Measurements from ENCODE around the gene ZNF14. TPM values are rescaled to one million over a fixed set of nuclear protein-coding genes. Genes with fewer than 3 reads are reported as not detected.

ZNF14 gene
- total and polyA plus RNA-seq, 2 donors (not counting 3 experiments of a cell fraction or from before 2014, with no cell fraction given): 0.65 to 2.6 TPM

- H3K27me3 ChIP-seq (ENCODE audit: control insufficient read depth in 2 of 2, insufficient read depth in 2 of 2, low read length in 2 of 2): no peaks in the 10 kb centered on the region
- TF ChIP-seq JUN (IDR thresholded peaks at IDR 0.05; ENCODE audit: borderline replicate concordance, insufficient read depth, insufficient read length, low read depth): no peak
- TF ChIP-seq POLR2A (IDR thresholded peaks at IDR 0.05; ENCODE audit: low read depth, low read length): no peak
- no peak for TF ChIP-seq POLR2AphosphoS5 (IDR thresholded peaks at IDR 0.05; ENCODE audit: insufficient read depth, low read depth, low read length)
- no peak for TF ChIP-seq GATA2 (IDR thresholded peaks at IDR 0.05; ENCODE audit: insufficient read depth, insufficient read length, low read depth, low read length)
- no peak for TF ChIP-seq MYC (IDR thresholded peaks at IDR 0.05; ENCODE audit: low read depth, low read length)
- no peak for TF ChIP-seq EZH2 (IDR thresholded peaks at IDR 0.05; ENCODE audit: borderline replicate concordance, low read depth, low read length, severe bottlenecking)
- TF ChIP-seq CTCF (IDR thresholded peaks at IDR 0.05; ENCODE audit: extremely low read depth in 1 of 2, insufficient read depth in 1 of 2, low read depth in 1 of 2, low read length in 2 of 2): no peak
- TF ChIP-seq FOS (IDR thresholded peaks at IDR 0.05; ENCODE audit: borderline replicate concordance, insufficient read depth, low read length): no peak
- TF ChIP-seq MAX (IDR thresholded peaks at IDR 0.05; ENCODE audit: insufficient read depth, insufficient read length): no peak
- H3K9me1 ChIP-seq (replicated peaks; ENCODE audit: control insufficient read depth, extremely low read depth, insufficient read depth, low read length): no peaks in the 10 kb centered on the region
- FAIRE-seq: no peak
- POLR2A ChIA-PET: no interaction called here
- dilution Hi-C loops (cut with MboI; ENCODE audit: extremely low pct_ligation_motif_present, low sequenced_read_pairs): no loop called here
- no peak overlapping the region for H3K4me2 ChIP-seq (ENCODE audit: insufficient read depth, low read length)
- no peak overlapping the region for H2AFZ ChIP-seq (ENCODE audit: low read depth, low read length)
- CTCF ChIA-PET: no interaction called here
- peaks cover 2% of the 10 kb centered on the region for H3K9me3 ChIP-seq (replicated peaks; ENCODE audit: control insufficient read depth, insufficient read depth, low read length)
- intact Hi-C loops (cut with micrococcal nuclease): no loop called here
- DNase-seq (ENCODE audit: low read depth, low spot score): no peak
- no peaks in the 10 kb centered on the region for H3K79me2 ChIP-seq (ENCODE audit: control insufficient read depth, insufficient read depth, low read length)
- H3K36me3 ChIP-seq (ENCODE audit: control insufficient read depth in 2 of 2, extremely low read depth in 1 of 2, insufficient read depth in 2 of 2, low read length in 2 of 2): no peaks in the 10 kb centered on the region
- H3K27ac ChIP-seq (ENCODE audit: insufficient read depth, low read depth, low read length): no peak overlapping the region
- no peak overlapping the region for H3K4me3 ChIP-seq (replicated peaks in 1 of 3; ENCODE audit: insufficient read depth in 1 of 3, low read depth in 1 of 3, low read length in 3 of 3)
- H4K20me1 ChIP-seq (replicated peaks; ENCODE audit: control insufficient read depth, extremely low read depth, insufficient read depth, low read length): no peaks in the 10 kb centered on the region
- BruUV-seq (replicated peaks): no TSS peak
- no peaks in the 10 kb centered on the region for H3K4me1 ChIP-seq (ENCODE audit: control insufficient read depth, extremely low read depth, insufficient read depth, low read length)
- H3K9ac ChIP-seq (replicated peaks; ENCODE audit: extremely low read depth, insufficient read depth, low read length): no peak overlapping the region
Measured at GRCh38 chr19:19747357-19748220, 14.7 kb upstream of the ZNF14 start.
